H9 (cell line): ENCODE measurements around the gene C1orf122. TPM values are rescaled to one million over a fixed set of nuclear protein-coding genes. Genes with fewer than 3 reads are reported as not detected.
A peak's percentile ranks its signal among the peaks of the same experiment; 100 is the strongest.

Source experiments
- DNase-seq: peaks from one replicate; pipeline ENCODE4 v3.0.0-alpha.2; 2017
- H2AFZ ChIP-seq: one replicate; pipeline ENCODE4 v1.6.1; 2013; ENCODE audit warnings: mild to moderate bottlenecking, low read length, control low read depth, moderate library complexity
- H2AK5ac ChIP-seq: 2 replicates; pipeline ENCODE4 v1.6.1; 2013; ENCODE audit warnings: low read length, control low read depth, mixed read lengths; ENCODE audit not compliant: insufficient read length
- H2BK120ac ChIP-seq: one replicate; pipeline ENCODE4 v1.6.1; 2013; ENCODE audit warnings: low read depth, mild to moderate bottlenecking, low read length, control low read depth, inconsistent platforms; ENCODE audit not compliant: poor library complexity, severe bottlenecking
- H2BK12ac ChIP-seq: 2 replicates; pipeline ENCODE4 v1.6.1; 2013; ENCODE audit warnings: low read length, control low read depth, mixed read lengths, low read depth; ENCODE audit not compliant: insufficient read length
- H2BK15ac ChIP-seq: 2 replicates; pipeline ENCODE4 v1.6.1; 2013; ENCODE audit warnings: low read depth, low read length, control low read depth
- H2BK20ac ChIP-seq: one replicate; pipeline ENCODE4 v1.6.1; 2013; ENCODE audit warnings: low read depth, mild to moderate bottlenecking, low read length, control low read depth, inconsistent platforms; ENCODE audit not compliant: poor library complexity, severe bottlenecking
- H2BK5ac ChIP-seq: 2 replicates; pipeline ENCODE4 v1.6.1; 2013; ENCODE audit warnings: low read length, control low read depth, mixed read lengths; ENCODE audit not compliant: insufficient read length
- H3K14ac ChIP-seq: 2 replicates; pipeline ENCODE4 v1.6.1; 2013; ENCODE audit warnings: low read length, control low read depth; ENCODE audit not compliant: insufficient read depth
- H3K18ac ChIP-seq: 2 replicates; pipeline ENCODE4 v1.6.1; 2013; ENCODE audit warnings: low read depth, mild to moderate bottlenecking, mixed read lengths, low read length, control low read depth; ENCODE audit not compliant: insufficient read length
- H3K23ac ChIP-seq: 2 replicates; pipeline ENCODE4 v1.6.1; 2013; ENCODE audit warnings: low read length, control low read depth, mixed read lengths, low read depth; ENCODE audit not compliant: insufficient read length
- H3K23me2 ChIP-seq: 2 replicates; pipeline ENCODE4 v1.6.1; 2013; ENCODE audit warnings: low read depth, mild to moderate bottlenecking, mixed read lengths, low read length, control low read depth; ENCODE audit not compliant: insufficient read length, poor library complexity, severe bottlenecking
- H3K27ac ChIP-seq: 2 replicates; pipeline ENCODE4 v1.5.1; 2013; ENCODE audit warnings: low read length, control low read depth, mixed read lengths, low read depth; ENCODE audit not compliant: insufficient read length
- H3K27me3 ChIP-seq: 2 replicates; pipeline ENCODE4 v1.6.1; 2013; ENCODE audit warnings: low read length, control low read depth, inconsistent platforms; ENCODE audit not compliant: insufficient read depth
- H3K4ac ChIP-seq: 2 replicates; pipeline ENCODE4 v1.6.1; 2013; ENCODE audit warnings: low read depth, mild to moderate bottlenecking, control low read depth, inconsistent platforms, low read length, moderate library complexity
- H3K4me1 ChIP-seq: 2 replicates; pipeline ENCODE4 v1.6.1; 2013; ENCODE audit warnings: low read length, control low read depth, inconsistent platforms; ENCODE audit not compliant: insufficient read depth
- H3K4me2 ChIP-seq: 2 replicates; pipeline ENCODE4 v1.6.1; 2013; ENCODE audit warnings: low read length, control low read depth, mixed read lengths; ENCODE audit not compliant: insufficient read length, insufficient read depth
- H3K56ac ChIP-seq: 2 replicates; pipeline ENCODE4 v1.6.1; 2013; ENCODE audit warnings: low read depth, mild to moderate bottlenecking, mixed read lengths, low read length, control low read depth; ENCODE audit not compliant: insufficient read length
- H3K79me1 ChIP-seq: 2 replicates; pipeline ENCODE4 v1.6.1; 2013; ENCODE audit warnings: low read depth, mild to moderate bottlenecking, moderate library complexity, low read length, control low read depth, inconsistent platforms; ENCODE audit not compliant: insufficient read depth, poor library complexity, severe bottlenecking
- H3K79me2 ChIP-seq: 2 replicates; pipeline ENCODE4 v1.6.1; 2013; ENCODE audit warnings: low read length, control low read depth, inconsistent platforms; ENCODE audit not compliant: insufficient read depth
- H3K9ac ChIP-seq: 2 replicates; pipeline ENCODE4 v1.6.1; 2013; ENCODE audit warnings: low read length, control low read depth, mixed read lengths; ENCODE audit not compliant: insufficient read length; ENCODE audit errors: extremely low read depth
- H3K9me3 ChIP-seq: one replicate; pipeline ENCODE4 v1.6.1; 2013; ENCODE audit warnings: low read depth, low read length, inconsistent platforms; ENCODE audit not compliant: control insufficient read depth
- H3T11ph ChIP-seq: one replicate; pipeline ENCODE4 v1.6.1; 2013; ENCODE audit warnings: mild to moderate bottlenecking, low read length, control low read depth, inconsistent platforms
- H4K20me1 ChIP-seq: one replicate; pipeline ENCODE4 v1.6.1; 2013; ENCODE audit not compliant: control insufficient read depth, insufficient read length, insufficient read depth
- H4K5ac ChIP-seq: 2 replicates; pipeline ENCODE4 v1.6.1; 2013; ENCODE audit warnings: low read depth, mild to moderate bottlenecking, mixed read lengths, low read length, control low read depth; ENCODE audit not compliant: insufficient read length
- H4K8ac ChIP-seq: replicated peaks from 2 replicates; pipeline ENCODE4 v1.6.1; 2013; ENCODE audit warnings: low read length, control low read depth, mixed read lengths, low read depth; ENCODE audit not compliant: insufficient read length
- H4K91ac ChIP-seq: 2 replicates; pipeline ENCODE4 v1.6.1; 2013; ENCODE audit warnings: low read depth, mild to moderate bottlenecking, moderate library complexity, mixed read lengths, low read length, control low read depth; ENCODE audit not compliant: insufficient read length
- H3K27ac Mint-ChIP-seq, 3 experiments: 2 replicates in 2 of 3; 3 replicates in 1 of 3; pipeline ENCODE4 v1.8.0; 2020 to 2021; ENCODE audit warnings: mixed read lengths in 3 of 3, mild to moderate bottlenecking in 1 of 3, moderate library complexity in 1 of 3
- H3K27me3 Mint-ChIP-seq: 2 replicates; pipeline ENCODE4 v1.8.0; 2021; ENCODE audit warnings: low read depth, mild to moderate bottlenecking, moderate library complexity, mixed read lengths
- H3K36me3 Mint-ChIP-seq, 3 experiments: 2 replicates in 2 of 3; 3 replicates in 1 of 3; pipeline ENCODE4 v1.8.0; 2020 to 2021; ENCODE audit warnings: low read depth in 3 of 3, mixed read lengths in 3 of 3; ENCODE audit not compliant: insufficient read depth in 1 of 3
- H3K4me1 Mint-ChIP-seq, 2 experiments: 2 replicates each; pipeline ENCODE4 v1.8.0; 2020; ENCODE audit warnings: mixed read lengths in 2 of 2
- H3K4me3 Mint-ChIP-seq, 2 experiments: 2 replicates in 1 of 2; 3 replicates in 1 of 2; pipeline ENCODE4 v1.8.0; 2020 to 2021; ENCODE audit warnings: mild to moderate bottlenecking in 2 of 2, mixed read lengths in 2 of 2, moderate library complexity in 1 of 2
- H3K9me3 Mint-ChIP-seq, 2 experiments: 2 replicates in 1 of 2; 3 replicates in 1 of 2; pipeline ENCODE4 v1.8.0; 2020; ENCODE audit warnings: mild to moderate bottlenecking in 2 of 2, mixed read lengths in 2 of 2, moderate library complexity in 1 of 2
- CTCF ChIP-seq: fragments of 200-600 bp; sonication (generic); conservative IDR thresholded peaks from 3 replicates; pipeline ENCODE4 v1.8.0; 2021; ENCODE audit warnings: antibody characterized with exemption, mild to moderate bottlenecking
- WGBS: extraction: QIAGEN DNeasy Blood & Tissue Kit; methylation state at CpG from one replicate; pipeline ENCODE4 v1.1.7; 2013; ENCODE audit warnings: missing lambda C conversion rate, low lambda C conversion rate, mixed read lengths; ENCODE audit not compliant: insufficient read length; ENCODE audit errors: extremely low coverage; 5-methylcytosine and 5-hydroxymethylcytosine counted together
- total RNA-seq: library from RNA; stranded (reverse); gene quantifications from 2 replicates; pipeline ENCODE4 v1.2.1, GENCODE V29; 2021

The C1orf122 gene
- total RNA-seq, 1 experiment from 2014 or later: 59.3 TPM

- H3K56ac ChIP-seq: no peak within 1 kb of the TSS
- H3K4me2 ChIP-seq: peak within 1 kb of the TSS; percentile 80
- H3K18ac ChIP-seq: no peak within 1 kb of the TSS
- H2BK15ac ChIP-seq: no peak within 1 kb of the TSS
- H3K27ac ChIP-seq: no peak within 1 kb of the TSS
- H2BK5ac ChIP-seq: no peak within 1 kb of the TSS
- Mint-ChIP-seq H3K4me3 (peak within 1 kb of the TSS; percentile 57 to 88), H3K4me1 (peaks cover 26 to 30% of the 10 kb centered on the region in 2 experiments), H3K9me3 (no peaks in the 10 kb centered on the region; a peak in 1 of 5 replicates), H3K27me3 (no peaks in the 10 kb centered on the region; the same call in none of the 2 replicates), H3K27ac (no peak within 1 kb of the TSS; a peak in 1 of 7 replicates), H3K36me3 (no peaks in the 10 kb centered on the region)
- peaks cover 19% of the 10 kb centered on the region for H3K23me2 ChIP-seq
- no peak within 1 kb of the TSS for H3K9ac ChIP-seq
- H4K5ac ChIP-seq: no peak within 1 kb of the TSS
- peaks cover 4% of the 10 kb centered on the region; the same call in 1 of the 2 replicates for H3K4me1 ChIP-seq
- H3K4ac ChIP-seq: no peak within 1 kb of the TSS
- peaks cover 25% of the 10 kb centered on the region for H3K27me3 ChIP-seq
- no peak within 1 kb of the TSS for H2BK120ac ChIP-seq
- H2BK20ac ChIP-seq: no peak within 1 kb of the TSS
- no peak within 1 kb of the TSS for H2AK5ac ChIP-seq
- no peak for TF ChIP-seq CTCF
- H3T11ph ChIP-seq: no peak within 1 kb of the TSS
- DNase-seq: peak; percentile 92
- H4K8ac ChIP-seq: no peak within 1 kb of the TSS
- H4K91ac ChIP-seq: no peak within 1 kb of the TSS
- no peak within 1 kb of the TSS for H3K14ac ChIP-seq
- H3K79me1 ChIP-seq: no peaks in the 10 kb centered on the region
- H3K79me2 ChIP-seq: no peaks in the 10 kb centered on the region
- no peak within 1 kb of the TSS for H2BK12ac ChIP-seq
- H2AFZ ChIP-seq: no peak within 1 kb of the TSS
- no CpG with 5 or more reads among the region's 33 CpGs for WGBS
- no peaks in the 10 kb centered on the region for H4K20me1 ChIP-seq
- H3K23ac ChIP-seq: no peak within 1 kb of the TSS
- no peaks in the 10 kb centered on the region for H3K9me3 ChIP-seq
Measured at GRCh38 chr1:37764888-37765441, 42.6 kb upstream of the C1orf122 start, which contains the start of gene EPHA10. EPHA10 (minus strand) TSS chr1:37765120; CDS start chr1:37765066, 54 bp downstream.
